ENCODE data around the gene OCIAD1.

DNA sequence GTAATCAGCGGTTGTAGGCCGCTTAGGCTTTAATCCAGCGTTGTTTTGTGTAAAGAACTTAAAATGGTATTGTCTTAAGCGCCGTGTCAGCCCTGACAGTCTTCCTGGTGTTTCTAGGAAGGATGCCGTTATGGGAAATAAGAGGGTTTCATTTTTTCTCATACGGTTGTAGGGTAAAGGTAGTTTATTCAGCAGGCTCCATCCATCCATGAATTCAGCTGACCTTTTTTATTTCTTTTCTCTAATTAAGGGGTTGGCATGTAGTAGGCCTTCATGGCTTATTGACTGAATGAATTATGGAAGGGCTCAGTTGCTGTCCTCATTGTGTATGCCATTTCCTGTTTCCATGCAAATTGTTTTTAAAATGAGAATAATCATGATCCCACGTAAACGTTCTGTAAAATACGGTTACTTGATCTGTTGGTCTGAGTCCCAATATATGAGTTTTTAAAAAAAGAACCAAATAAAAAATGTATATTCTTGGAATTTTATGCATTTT, 693 bp downstream of the OCIAD1 start:
- TF ChIP-seq CTCF (conservative IDR thresholded peaks at IDR 0.05; ENCODE audit: low read length) (no peak), EZH2phosphoT487 (IDR thresholded peaks at IDR 0.05; ENCODE audit: borderline replicate concordance, low read depth, low read length) (no peak)
